ENCODE data around the gene GLIS2.
A peak's percentile ranks its signal among the peaks of the same experiment; 100 is the strongest.
"Not testable (repeated sequence)": the region's sequence is repeated elsewhere in the genome, so short reads cannot be mapped to it uniquely, and the experiment has no call there.

The GLIS2 gene

GRCh38 chr16:4320571-4321137, 4.8 kb downstream of the GLIS2 start:
- DNase-seq, result no peak

GRCh38 chr16:4321286-4322120, 5.6 kb downstream of the GLIS2 start:
- no peak for DNase-seq

- DNase-seq, result no peak
These were observed 6.5 kb downstream of the GLIS2 start for GRCh38 chr16:4322121-4323052.

- no peak for DNase-seq
These were observed 7.4 kb downstream of the GLIS2 start for GRCh38 chr16:4323071-4323844.

- DNase-seq, result no peak
These were observed 8.1 kb downstream of the GLIS2 start for GRCh38 chr16:4323845-4324488.

- DNase-seq, result no peak
These were observed 8.8 kb downstream of the GLIS2 start for GRCh38 chr16:4324492-4325252.

- no peak for DNase-seq
These were observed 9.4 kb downstream of the GLIS2 start for GRCh38 chr16:4325253-4325758.

- peak in 1 of 2 experiments; percentile 36 for DNase-seq
These were observed 11.6 kb downstream of the GLIS2 start for GRCh38 chr16:4327386-4328045.

- DNase-seq, result peak; percentile 58 to 81
These were observed 12.3 kb downstream of the GLIS2 start for GRCh38 chr16:4328046-4328781.

GRCh38 chr16:4328782-4329775, 13.2 kb downstream of the GLIS2 start:
- DNase-seq, result no peak

GRCh38 chr16:4330277-4330874, 14.5 kb downstream of the GLIS2 start:
- DNase-seq, result peak in 1 of 2 experiments; percentile 37

GRCh38 chr16:4332083-4332482, 16.2 kb downstream of the GLIS2 start:
- DNase-seq, result no peak

- no peak for DNase-seq
These were observed 16.9 kb downstream of the GLIS2 start for GRCh38 chr16:4332623-4333307.

- DNase-seq, result no peak
These were observed 17.4 kb downstream of the GLIS2 start for GRCh38 chr16:4333308-4333638.

GRCh38 chr16:4333714-4334113, 17.8 kb downstream of the GLIS2 start:
- DNase-seq, result not testable (repeated sequence)

- no peak for DNase-seq
These were observed 19.0 kb downstream of the GLIS2 start for GRCh38 chr16:4334724-4335495.

Data from NCI-H526 (cell line).